Esophagus (tissue), 2 donors: ENCODE measurements around the gene USH2A. TPM values are rescaled to one million over a fixed set of nuclear protein-coding genes. Genes with fewer than 3 reads are reported as not detected.

Experiments
- H3K27ac ChIP-seq, 2 donors: one replicate each; pipeline ENCODE4 v1.5.1; 2013; ENCODE audit warnings: low read depth in 2 of 2, mild to moderate bottlenecking in 2 of 2, inconsistent platforms in 1 of 2, low read length in 1 of 2, moderate library complexity in 1 of 2
- H3K27me3 ChIP-seq, 2 donors: one replicate each; pipeline ENCODE4 v1.6.1; 2013; ENCODE audit warnings: low read length in 2 of 2, control low read depth in 1 of 2, mild to moderate bottlenecking in 1 of 2; ENCODE audit not compliant: insufficient read depth in 2 of 2, control insufficient read depth in 1 of 2
- H3K36me3 ChIP-seq, 2 donors: one replicate each; pipeline ENCODE4 v1.6.1; 2013; ENCODE audit warnings: low read length in 1 of 2; ENCODE audit not compliant: control insufficient read depth in 2 of 2, insufficient read depth in 2 of 2
- H3K4me1 ChIP-seq, 2 donors: one replicate each; pipeline ENCODE4 v1.6.1; 2013; ENCODE audit warnings: low read length in 1 of 2; ENCODE audit not compliant: control insufficient read depth in 2 of 2, insufficient read depth in 2 of 2
- H3K4me3 ChIP-seq, 2 donors: one replicate each; pipeline ENCODE4 v1.5.1; 2013; ENCODE audit warnings: low read length in 2 of 2, mild to moderate bottlenecking in 2 of 2, low read depth in 1 of 2, moderate library complexity in 1 of 2
- H3K9me3 ChIP-seq, 2 donors: one replicate each; pipeline ENCODE4 v1.6.1; 2013; ENCODE audit warnings: mild to moderate bottlenecking in 2 of 2, low read depth in 1 of 2, low read length in 1 of 2, moderate library complexity in 1 of 2; ENCODE audit not compliant: control insufficient read depth in 2 of 2, insufficient read depth in 1 of 2
- WGBS, 2 donors: extraction: QIAGEN DNeasy Blood & Tissue Kit; methylation state at CpG; one replicate each; pipeline ENCODE4 v1.1.7; 2013; 5-methylcytosine and 5-hydroxymethylcytosine counted together
- polyA plus RNA-seq, 2 donors: library from polyadenylated mRNA; stranded (reverse); fragments of 200-250 nt; gene quantifications; one replicate each; pipeline ENCODE4 v1.2.3, GENCODE V29; 2013
- donor health status: healthy with polysubstance abuse.
- donor health status: Bipolar disorder and iron deficiency.

The USH2A gene
- polyA plus RNA-seq, 2 donors, result under 0.01 TPM; not detected in 1

DNA sequence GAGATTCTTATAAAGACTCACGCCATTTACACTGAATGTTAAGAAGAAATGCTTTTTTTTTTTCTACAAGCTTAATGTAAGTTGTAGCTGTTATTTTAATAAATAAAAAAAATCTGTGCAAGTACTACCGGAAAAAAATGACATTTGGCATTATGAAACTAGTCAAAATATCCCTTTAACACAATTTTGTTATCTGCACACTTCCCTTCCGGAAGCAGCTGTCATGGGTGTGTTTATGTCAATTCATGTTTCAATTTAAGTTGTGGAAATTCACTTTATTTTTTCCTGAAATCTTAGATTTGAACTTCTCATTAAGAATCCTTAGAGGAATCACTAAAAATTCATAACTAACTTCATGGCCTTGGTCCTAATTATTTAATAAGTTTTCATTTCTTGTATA, 548.0 kb downstream of the USH2A start:
- WGBS, 2 donors, result 69 to 72% methylated on average over 3 of the region's 3 CpGs
- no peak overlapping the region for H3K27ac ChIP-seq
- no peaks in the 10 kb centered on the region for H3K36me3 ChIP-seq
- no peaks in the 10 kb centered on the region for H3K27me3 ChIP-seq
- H3K4me3 ChIP-seq, result no peak overlapping the region
- no peaks in the 10 kb centered on the region for H3K4me1 ChIP-seq
- H3K9me3 ChIP-seq, result no peaks in the 10 kb centered on the region

DNA sequence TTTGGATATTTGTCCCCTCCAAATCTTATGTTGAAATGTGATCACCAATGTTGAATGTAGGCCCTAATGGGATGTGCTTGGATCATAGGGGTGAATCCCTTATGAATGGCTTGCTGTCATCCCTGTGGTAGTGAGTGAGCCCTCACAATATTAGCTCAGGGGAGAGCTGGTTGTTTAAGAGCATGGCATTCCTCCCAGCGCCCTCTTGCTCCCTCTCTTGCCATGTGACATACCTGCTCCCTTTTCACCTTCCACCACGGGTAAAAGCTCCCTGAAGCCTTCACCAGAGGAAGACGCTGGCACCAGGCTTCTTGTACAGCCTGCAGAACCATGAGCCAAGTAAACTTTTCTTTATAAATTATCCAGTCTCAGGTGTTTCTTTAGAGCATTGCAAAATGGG, 550.6 kb downstream of the USH2A start:
- H3K4me1 ChIP-seq, result no peaks in the 10 kb centered on the region
- no peak overlapping the region for H3K27ac ChIP-seq
- whole genome bisulfite sequencing, 2 donors, result 55 to 57% methylated on average over 3 of the region's 3 CpGs
- H3K27me3 ChIP-seq, result no peaks in the 10 kb centered on the region
- H3K4me3 ChIP-seq, result no peak overlapping the region
- no peaks in the 10 kb centered on the region for H3K9me3 ChIP-seq
- H3K36me3 ChIP-seq, result no peaks in the 10 kb centered on the region

DNA sequence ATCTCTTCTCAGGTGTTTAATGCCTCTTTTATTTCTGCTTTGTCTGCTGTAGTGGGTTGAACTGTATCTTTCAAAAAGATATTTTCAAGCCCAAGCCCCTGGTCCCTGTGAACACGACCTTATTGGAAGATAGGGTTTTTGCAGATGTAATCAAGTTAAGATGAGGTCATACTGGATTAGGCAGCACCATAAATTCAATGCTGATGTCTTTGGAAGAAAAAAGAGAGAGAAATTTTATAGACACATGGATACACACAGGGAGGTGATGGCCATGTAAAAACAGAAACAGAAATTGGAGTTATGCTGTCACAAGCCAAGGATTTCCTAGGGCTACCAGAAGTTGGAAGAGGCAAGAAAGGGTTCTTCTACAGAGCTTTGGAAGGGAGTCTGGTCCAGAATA, 554.7 kb downstream of the USH2A start:
- no peak overlapping the region for H3K4me3 ChIP-seq
- no peaks in the 10 kb centered on the region for H3K9me3 ChIP-seq
- H3K36me3 ChIP-seq, result no peaks in the 10 kb centered on the region
- WGBS, 2 donors, result 50 to 70% methylated on average over 1 of the region's 1 CpG
- no peak overlapping the region for H3K27ac ChIP-seq
- H3K4me1 ChIP-seq, result no peaks in the 10 kb centered on the region
- no peaks in the 10 kb centered on the region for H3K27me3 ChIP-seq

DNA sequence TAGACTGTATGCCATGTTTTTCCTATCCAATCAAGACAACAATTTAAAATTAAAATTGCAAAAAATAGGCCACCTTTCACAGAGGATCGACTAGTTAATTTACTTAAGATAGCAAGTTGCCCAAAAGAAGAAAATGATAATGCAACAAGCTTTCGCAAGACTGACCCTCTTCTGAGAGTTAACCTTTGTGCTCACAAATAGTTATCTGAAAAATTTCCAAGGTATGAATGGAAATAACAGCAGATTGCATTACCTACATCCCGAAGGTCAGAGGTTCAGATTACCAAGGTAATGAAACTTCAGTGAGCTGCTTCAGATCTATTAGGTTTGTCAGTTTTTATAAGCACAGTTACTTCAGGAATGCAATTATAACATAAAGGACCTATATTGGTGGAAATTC, 558.2 kb downstream of the USH2A start:
- Histone ChIP-seq H3K4me1 (no peaks in the 10 kb centered on the region), H3K36me3 (no peaks in the 10 kb centered on the region), H3K27me3 (no peaks in the 10 kb centered on the region), H3K9me3 (no peaks in the 10 kb centered on the region), H3K27ac (no peak overlapping the region), H3K4me3 (no peak overlapping the region)
- WGBS, 2 donors, result 60 to 68% methylated on average over 3 of the region's 3 CpGs

DNA sequence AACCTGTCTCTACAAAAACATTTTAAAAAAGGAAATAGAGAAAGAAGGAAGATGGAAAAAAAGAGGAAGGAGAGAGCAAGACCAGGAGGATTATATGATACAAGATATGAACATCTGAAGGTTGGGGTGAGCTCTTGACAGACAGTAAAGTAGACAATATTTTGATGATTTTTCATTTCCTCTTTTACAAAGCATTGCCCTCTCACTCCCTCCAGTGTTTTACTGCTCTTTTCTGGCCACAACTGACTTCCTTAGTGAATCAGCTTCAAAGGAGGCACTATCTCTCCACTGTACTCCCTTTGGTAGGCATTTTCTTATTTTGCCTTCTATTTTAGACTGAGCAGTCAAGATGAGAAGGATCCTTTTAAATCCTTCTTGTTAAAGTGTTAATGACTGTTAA, 559.5 kb downstream of the USH2A start:
- no peaks in the 10 kb centered on the region for H3K27me3 ChIP-seq
- no peaks in the 10 kb centered on the region for H3K36me3 ChIP-seq
- H3K27ac ChIP-seq, result no peak overlapping the region
- no peak overlapping the region for H3K4me3 ChIP-seq
- H3K9me3 ChIP-seq, result no peaks in the 10 kb centered on the region
- H3K4me1 ChIP-seq, result no peaks in the 10 kb centered on the region

DNA sequence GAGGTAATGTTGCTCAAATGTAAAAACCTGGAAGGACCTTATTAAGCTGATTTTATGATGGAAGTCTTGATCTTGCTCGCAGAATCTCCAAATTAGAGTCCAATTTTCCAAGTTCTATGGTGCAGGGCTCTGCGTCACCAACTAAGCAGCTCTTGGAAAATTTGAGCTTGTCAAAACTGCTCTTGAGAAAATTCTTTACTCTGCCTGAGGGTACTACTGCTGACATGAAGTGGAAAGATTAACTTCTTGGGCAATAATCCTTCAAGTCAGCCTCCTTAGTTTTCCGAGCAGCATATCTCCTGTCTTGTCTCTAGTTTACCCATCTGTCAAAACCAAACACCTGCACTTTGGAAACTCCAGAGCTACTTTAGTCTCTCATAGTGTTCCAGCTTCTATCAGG, 562.4 kb downstream of the USH2A start:
- 71 to 77% methylated on average over 3 of the region's 3 CpGs for WGBS, 2 donors
- Histone ChIP-seq H3K36me3 (no peaks in the 10 kb centered on the region), H3K4me3 (no peak overlapping the region), H3K9me3 (no peaks in the 10 kb centered on the region), H3K27ac (no peak overlapping the region), H3K4me1 (no peaks in the 10 kb centered on the region), H3K27me3 (no peaks in the 10 kb centered on the region)

DNA sequence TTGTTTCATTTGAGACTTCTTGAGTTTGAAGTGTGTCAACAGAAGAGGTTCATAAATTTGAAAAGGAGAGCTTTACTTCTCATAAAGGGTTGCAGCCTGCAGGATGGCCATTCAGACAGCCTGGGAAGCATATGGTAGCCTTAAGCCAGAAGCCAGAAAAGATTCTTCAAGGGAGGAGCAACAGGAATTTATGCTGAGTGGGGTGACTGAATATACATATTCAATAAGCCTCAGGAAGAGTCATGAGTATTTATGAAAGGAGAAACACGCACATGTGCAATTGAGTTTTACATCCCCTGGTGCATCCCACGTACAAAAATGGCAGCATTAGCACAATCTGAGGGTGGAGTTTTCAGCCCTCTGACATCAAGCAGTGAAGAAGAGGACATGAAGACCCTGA, 565.9 kb downstream of the USH2A start:
- no peaks in the 10 kb centered on the region for H3K4me1 ChIP-seq
- WGBS, 2 donors, result 38 to 72% methylated on average over 2 of the region's 2 CpGs

DNA sequence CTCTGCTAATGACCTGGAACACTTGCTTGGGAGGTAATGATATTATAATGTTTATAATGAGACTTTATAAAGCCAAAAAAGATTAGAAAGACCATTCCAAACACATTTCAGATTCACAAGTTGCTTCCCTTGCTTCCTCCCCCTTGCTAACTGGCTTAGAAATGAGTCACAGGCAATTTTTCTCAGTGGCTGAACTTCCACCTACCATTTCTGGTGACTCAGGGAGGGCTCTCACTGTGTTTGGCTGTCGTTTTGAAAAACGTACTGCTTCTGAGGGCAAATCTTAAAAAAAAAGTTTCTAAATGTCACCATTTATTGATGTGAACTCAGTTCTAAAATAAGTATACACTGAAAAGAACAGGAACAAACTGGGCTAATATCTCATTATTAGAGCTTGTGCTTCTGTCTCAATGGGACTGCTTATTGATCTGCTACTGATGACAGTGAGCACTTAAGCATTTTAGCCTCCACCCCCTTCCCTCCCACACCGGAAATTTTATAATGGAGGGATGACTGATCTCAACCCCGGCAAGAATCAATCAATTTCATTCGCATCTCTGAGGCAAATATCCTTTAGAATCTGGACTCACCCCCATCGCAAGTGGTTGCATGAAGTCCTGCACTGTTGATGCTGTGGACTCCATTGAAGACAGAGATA, 577.9 kb downstream of the USH2A start:
- Histone ChIP-seq H3K27ac (no peak overlapping the region), H3K4me1 (no peaks in the 10 kb centered on the region), H3K27me3 (no peaks in the 10 kb centered on the region), H3K36me3 (no peaks in the 10 kb centered on the region), H3K9me3 (no peaks in the 10 kb centered on the region), H3K4me3 (no peak overlapping the region)
- 63 to 74% methylated on average over 6 of the region's 6 CpGs for WGBS, 2 donors

More for the DNA sequence above, 565.9 kb downstream of the USH2A start:
- Histone ChIP-seq H3K4me3 (no peak overlapping the region), H3K27ac (no peak overlapping the region), H3K9me3 (no peaks in the 10 kb centered on the region), H3K27me3 (no peaks in the 10 kb centered on the region), H3K36me3 (no peaks in the 10 kb centered on the region)

DNA sequence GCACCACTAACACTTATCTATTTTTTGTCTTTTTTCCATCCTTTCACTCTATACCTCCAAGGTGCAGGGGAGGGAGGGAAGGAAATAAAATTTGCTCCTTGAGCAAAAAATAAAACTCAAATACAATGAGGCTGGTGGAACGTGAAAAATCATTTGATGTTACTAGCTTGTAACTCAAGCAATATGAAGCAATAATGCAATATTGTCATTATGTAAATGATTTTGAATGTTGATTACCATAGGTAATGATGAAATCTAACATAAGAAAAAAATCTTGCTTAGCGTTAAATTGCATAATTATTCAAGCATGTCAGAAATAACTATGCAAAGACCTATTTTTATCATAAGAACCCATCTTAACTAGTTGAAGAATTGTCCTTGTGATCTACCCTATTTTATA, 578.5 kb downstream of the USH2A start:
- Histone ChIP-seq H3K27ac (no peak overlapping the region), H3K9me3 (no peaks in the 10 kb centered on the region), H3K4me1 (no peaks in the 10 kb centered on the region), H3K27me3 (no peaks in the 10 kb centered on the region), H3K36me3 (no peaks in the 10 kb centered on the region), H3K4me3 (no peak overlapping the region)
- WGBS, 2 donors, result 82 to 86% methylated on average over 2 of the region's 2 CpGs

DNA sequence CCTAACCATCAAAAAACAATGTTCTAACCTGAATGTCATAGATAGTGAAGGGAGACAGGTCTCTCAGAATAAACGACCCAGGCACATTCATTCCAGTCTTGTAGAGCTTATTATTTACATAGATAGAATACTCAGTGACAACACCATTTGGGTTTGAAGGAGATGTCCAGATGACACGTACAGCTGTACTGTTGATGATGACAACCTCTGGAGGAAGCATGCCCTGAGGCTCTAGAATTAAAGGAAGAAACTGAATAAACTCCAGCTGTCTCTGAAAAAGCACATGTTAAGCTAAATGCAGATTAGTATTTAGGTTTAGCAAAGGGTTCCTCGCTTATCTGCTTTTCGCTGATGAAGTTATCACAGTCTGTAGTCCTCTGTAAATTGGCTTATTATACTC, 579.0 kb downstream of the USH2A start:
- H3K9me3 ChIP-seq, result no peaks in the 10 kb centered on the region
- no peaks in the 10 kb centered on the region for H3K36me3 ChIP-seq
- H3K4me3 ChIP-seq, result no peak overlapping the region
- no peaks in the 10 kb centered on the region for H3K27me3 ChIP-seq
- no peaks in the 10 kb centered on the region for H3K4me1 ChIP-seq
- 62 to 66% methylated on average over 4 of the region's 4 CpGs for WGBS, 2 donors
- no peak overlapping the region for H3K27ac ChIP-seq
